ENCODE measurements around the gene NDUFS4.
"Not testable (repeated sequence)": the region's sequence is repeated elsewhere in the genome, so short reads cannot be mapped to it uniquely, and the experiment has no call there.

Gene NDUFS4

GRCh38 chr5:53607886-53608285 lies 47.4 kb downstream of the NDUFS4 start:
- no peak overlapping the region for H3K4me3 ChIP-seq (ENCODE audit: low read depth, low read length)
- TF ChIP-seq, protein P1, sequence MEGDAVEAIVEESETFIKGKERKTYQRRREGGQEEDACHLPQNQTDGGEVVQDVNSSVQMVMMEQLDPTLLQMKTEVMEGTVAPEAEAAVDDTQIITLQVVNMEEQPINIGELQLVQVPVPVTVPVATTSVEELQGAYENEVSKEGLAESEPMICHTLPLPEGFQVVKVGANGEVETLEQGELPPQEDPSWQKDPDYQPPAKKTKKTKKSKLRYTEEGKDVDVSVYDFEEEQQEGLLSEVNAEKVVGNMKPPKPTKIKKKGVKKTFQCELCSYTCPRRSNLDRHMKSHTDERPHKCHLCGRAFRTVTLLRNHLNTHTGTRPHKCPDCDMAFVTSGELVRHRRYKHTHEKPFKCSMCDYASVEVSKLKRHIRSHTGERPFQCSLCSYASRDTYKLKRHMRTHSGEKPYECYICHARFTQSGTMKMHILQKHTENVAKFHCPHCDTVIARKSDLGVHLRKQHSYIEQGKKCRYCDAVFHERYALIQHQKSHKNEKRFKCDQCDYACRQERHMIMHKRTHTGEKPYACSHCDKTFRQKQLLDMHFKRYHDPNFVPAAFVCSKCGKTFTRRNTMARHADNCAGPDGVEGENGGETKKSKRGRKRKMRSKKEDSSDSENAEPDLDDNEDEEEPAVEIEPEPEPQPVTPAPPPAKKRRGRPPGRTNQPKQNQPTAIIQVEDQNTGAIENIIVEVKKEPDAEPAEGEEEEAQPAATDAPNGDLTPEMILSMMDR (IDR thresholded peaks at IDR 0.05; ENCODE audit: borderline replicate concordance, insufficient read depth, low read depth, low read length): no peak

- not testable (repeated sequence) for H3K4me3 ChIP-seq (ENCODE audit: low read depth, low read length)
These were observed 48.5 kb downstream of the NDUFS4 start for GRCh38 chr5:53608897-53609296.

GRCh38 chr5:53613061-53613460 lies 52.6 kb downstream of the NDUFS4 start:
- H3K4me3 ChIP-seq (ENCODE audit: low read depth, low read length): no peak overlapping the region
- TF ChIP-seq, protein P1 (IDR thresholded peaks at IDR 0.05; ENCODE audit: borderline replicate concordance, insufficient read depth, low read depth, low read length): no peak

- no peak overlapping the region for H3K4me3 ChIP-seq (ENCODE audit: low read depth, low read length)
- TF ChIP-seq, protein P1 (IDR thresholded peaks at IDR 0.05; ENCODE audit: borderline replicate concordance, insufficient read depth, low read depth, low read length): no peak
These were observed 53.1 kb downstream of the NDUFS4 start for GRCh38 chr5:53613536-53613935.

GRCh38 chr5:53614376-53614885 lies 54.0 kb downstream of the NDUFS4 start:
- no peak overlapping the region for H3K4me3 ChIP-seq (ENCODE audit: low read depth, low read length)
- TF ChIP-seq, protein P1 (IDR thresholded peaks at IDR 0.05; ENCODE audit: borderline replicate concordance, insufficient read depth, low read depth, low read length): no peak

- TF ChIP-seq, protein P1 (IDR thresholded peaks at IDR 0.05; ENCODE audit: borderline replicate concordance, insufficient read depth, low read depth, low read length): no peak
These were observed 56.6 kb downstream of the NDUFS4 start for GRCh38 chr5:53616939-53617549.

GRCh38 chr5:53631251-53631650 lies 70.8 kb downstream of the NDUFS4 start:
- TF ChIP-seq, protein P1 (IDR thresholded peaks at IDR 0.05; ENCODE audit: borderline replicate concordance, insufficient read depth, low read depth, low read length): no peak
- no peak overlapping the region for H3K4me3 ChIP-seq (ENCODE audit: low read depth, low read length)

More at GRCh38 chr5:53616939-53617549, 56.6 kb downstream of the NDUFS4 start:
- no peak overlapping the region for H3K4me3 ChIP-seq (ENCODE audit: low read depth, low read length)

Data from GM12875 (cell line).